GM19328 (cell line): ENCODE measurements around the gene SSBP3.
"Not testable (repeated sequence)": the region's sequence is repeated elsewhere in the genome, so short reads cannot be mapped to it uniquely, and the experiment has no call there.

Source experiments
- ATAC-seq: cut with Tn5 transposase; IDR thresholded peaks from one replicate; pipeline ENCODE4 v1.9.1; 2021; ENCODE audit warnings: mild to moderate bottlenecking, moderate library complexity; ENCODE audit not compliant: unreplicated experiment

The SSBP3 gene

GRCh38 chr1:54228638-54229079 lies 177.5 kb downstream of the SSBP3 start:
- no peak for ATAC-seq

DNA sequence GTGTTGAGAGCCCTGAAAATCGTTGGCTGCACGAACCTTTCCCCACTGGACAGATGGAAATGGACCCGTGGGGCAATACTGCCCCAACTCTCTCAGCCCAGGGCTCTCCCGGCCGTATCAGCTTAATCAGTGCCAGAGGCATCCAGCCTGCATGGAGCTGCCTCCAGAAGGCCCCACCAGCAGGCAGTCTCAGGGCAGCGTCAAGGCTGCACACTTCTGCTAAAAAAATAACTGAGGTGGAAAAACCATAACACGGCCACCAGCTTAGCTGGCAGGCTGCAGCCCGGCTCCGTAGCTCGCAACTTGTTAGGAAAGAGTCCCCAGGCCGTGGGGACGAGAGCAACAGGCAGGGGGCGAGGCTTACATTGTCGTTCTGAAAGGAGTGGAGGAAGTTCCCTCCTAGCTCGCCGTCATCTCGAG lies 178.3 kb downstream of the SSBP3 start:
- ATAC-seq: no peak

DNA sequence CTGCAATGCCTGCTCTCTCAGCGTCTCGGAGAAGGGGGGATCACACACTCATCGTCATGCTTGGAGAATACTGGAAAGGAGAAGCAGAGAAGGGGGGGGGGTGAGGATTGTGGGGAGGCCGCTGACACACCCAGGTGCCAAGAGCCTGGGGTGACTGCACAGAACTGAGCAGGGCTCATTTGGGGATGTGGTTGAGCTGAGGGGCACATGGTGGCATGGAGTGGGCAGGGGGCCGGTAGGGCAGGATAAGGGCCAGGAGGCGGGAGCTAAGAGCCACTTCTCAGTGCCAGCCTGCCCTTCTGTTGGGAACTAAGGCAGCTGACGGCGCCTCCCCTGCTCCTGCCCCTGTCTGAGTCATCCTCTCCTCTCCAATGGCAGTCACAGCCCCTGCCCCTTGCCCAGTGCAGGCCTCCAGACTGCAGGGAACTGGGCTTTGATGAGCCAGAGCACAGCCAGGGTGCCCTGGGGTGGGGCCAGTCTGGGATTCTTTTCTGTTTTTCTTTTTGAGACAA lies 179.0 kb downstream of the SSBP3 start:
- ATAC-seq: no peak

DNA sequence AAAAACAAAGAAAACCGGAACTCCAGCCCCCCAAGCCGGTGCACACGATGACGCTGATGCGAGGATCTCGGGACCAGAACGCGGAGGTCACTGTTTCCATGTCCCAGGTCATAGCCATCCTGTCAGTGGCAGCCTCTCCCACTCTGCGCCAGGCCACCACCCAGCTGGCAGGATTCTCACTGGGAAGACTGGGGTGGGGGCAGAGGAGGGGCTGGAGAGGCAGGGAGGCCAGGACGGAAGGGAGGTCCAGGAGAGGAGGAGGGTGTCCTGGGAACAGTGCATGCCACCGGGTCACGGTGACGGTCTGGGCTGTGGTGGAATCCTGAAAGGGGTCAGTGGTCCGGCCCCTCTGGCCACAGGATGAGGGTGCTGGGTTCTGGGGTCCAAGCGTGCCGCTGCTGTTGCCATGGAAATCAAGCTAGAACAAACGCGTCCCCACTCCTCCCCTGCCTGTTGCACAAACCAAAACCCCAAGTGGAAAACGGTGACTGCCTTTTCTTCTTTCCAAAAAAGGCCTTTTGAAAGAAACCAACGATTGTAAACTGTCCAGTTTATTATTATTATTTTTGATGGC lies 180.1 kb downstream of the SSBP3 start:
- ATAC-seq: no peak

- ATAC-seq: no peak
Measured at GRCh38 chr1:54225378-54225777, 180.8 kb downstream of the SSBP3 start.

DNA sequence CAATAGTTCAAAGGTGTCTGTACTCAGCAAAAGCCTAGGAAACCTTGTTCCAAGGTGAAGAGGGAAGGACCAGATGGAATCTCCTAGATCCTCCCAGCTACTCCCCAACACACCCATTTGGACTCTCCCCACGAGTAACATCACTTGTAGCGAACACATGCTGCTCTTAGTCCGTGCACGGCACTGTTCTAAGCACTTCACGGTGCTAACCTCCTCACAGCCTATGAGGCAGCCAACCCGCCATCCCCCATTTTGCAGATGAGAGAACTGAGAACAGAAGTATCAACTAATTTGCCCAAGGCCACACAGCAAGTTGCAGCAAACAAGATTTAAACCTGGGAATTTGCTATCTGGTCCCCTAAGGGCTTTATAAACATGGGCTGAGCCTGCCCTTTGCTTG lies 182.0 kb downstream of the SSBP3 start:
- ATAC-seq: no peak

DNA sequence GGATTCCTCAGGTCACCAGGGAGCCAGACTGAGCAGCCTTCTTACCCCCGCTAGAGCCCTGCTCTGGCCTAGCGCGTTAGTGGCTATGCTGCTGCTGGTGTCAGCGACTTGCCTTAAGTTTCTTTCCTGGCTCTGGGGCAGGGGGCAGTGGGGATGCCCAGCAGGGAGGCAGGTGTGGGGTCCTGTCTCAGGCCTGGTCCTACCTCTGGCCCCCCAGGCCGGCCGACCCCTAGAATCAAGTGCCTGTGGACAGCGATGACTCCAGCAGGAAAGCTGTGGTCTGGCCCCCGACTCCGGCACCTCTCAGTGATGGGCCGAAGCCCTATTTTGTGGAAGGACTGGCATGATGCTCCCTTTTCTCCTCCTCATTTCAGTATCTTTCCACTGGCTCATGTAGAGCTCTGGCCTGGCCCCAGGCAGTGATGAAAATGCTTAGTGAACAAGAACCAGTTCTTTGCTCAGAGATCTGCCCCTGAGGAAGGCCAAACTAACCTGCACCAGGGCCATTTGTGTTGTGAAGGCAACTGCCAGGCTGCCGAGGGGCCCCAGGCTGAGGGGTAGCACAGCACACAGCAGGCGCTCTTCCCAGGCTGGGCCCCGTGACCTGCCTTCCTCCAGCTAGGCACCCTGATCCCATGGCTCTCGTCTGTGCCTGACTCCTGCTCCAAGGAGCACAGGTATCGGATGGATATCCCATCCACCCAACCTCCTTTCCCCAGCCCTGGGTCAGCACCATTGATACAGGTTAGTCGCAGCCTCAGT lies 182.6 kb downstream of the SSBP3 start:
- ATAC-seq: no peak

DNA sequence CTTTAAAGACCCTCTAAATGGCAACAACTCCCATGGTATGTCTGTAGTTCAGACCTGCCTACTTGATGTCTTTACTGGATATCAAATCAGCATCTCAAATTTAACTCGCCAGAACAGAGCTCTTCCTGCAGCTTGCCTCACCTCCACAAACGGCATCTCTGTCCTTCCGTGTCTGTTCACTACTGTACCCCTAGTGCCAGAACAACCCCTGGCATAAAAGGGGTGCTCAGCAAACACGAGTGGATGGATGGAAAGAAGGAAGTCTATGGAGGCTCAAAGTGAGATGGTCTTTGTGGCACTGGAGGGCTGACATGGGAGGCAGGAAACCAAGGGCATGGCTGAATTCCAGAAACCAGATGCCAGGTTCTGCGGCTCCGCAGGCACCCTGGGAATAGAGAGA lies 183.5 kb downstream of the SSBP3 start:
- no peak for ATAC-seq

GRCh38 chr1:54221867-54222484 lies 184.2 kb downstream of the SSBP3 start:
- no peak for ATAC-seq

- ATAC-seq: no peak
Measured at GRCh38 chr1:54221113-54221834, 184.9 kb downstream of the SSBP3 start.

DNA sequence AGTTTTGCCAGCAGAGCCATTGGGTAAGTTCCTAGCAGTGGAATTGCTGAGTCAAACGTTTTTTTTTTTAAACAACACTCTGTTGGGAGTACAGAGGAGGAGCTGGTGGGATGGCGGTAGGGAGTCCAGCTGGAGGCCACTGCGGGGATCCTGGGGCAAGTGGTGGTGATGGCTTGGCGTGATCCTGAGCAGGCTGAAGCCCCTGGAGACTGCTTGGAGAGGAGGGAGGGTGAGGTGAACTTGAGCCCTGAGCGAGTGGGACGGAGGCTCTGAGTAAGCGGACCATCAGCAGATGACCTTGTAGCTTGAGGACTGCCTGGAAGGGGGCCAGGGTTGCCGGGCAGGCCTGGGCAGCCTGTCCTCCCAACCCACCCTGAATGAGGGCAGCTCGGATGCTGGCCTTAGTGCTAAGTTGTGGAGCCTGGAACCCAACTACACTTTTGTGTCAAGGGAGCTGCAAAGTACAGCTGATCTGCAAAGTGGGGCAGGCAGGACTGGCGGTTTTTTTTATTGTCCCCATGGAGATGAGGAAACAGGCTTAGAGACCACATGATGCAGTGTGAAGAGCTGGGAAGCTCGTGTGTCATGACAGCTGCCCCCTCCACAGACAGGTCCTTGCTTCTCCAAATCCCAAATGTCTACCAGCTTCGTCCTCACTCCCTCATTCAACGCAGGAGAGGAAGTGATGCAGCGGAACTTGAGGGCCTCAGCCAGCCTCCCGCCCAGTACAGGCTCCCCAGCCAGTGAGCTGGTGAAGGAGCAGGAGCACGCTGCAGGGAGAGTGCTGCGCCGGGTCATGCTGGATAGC lies 186.0 kb downstream of the SSBP3 start:
- no peak for ATAC-seq

GRCh38 chr1:54219688-54220003 lies 186.5 kb downstream of the SSBP3 start:
- no peak for ATAC-seq

GRCh38 chr1:54218883-54219687 lies 187.1 kb downstream of the SSBP3 start:
- no peak for ATAC-seq

DNA sequence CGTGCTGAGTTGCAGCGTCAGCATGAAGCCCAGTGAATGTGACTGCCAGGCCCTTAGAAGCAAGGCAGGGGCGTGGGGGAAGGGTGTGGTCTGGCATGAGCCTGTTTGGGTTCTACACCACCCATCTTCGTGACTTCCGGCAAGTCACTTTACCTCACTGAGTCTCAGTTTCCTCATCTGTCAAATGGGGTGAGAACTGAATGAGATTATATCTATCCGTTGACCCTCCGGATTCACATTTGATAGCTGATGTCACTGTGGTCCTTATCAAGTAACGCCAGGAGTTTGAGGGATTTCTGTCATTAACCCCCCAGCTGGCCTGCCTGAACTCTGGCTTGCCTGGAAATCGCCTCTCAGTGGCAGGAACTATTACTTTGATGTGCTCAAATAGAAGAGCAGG lies 190.7 kb downstream of the SSBP3 start:
- no peak for ATAC-seq

DNA sequence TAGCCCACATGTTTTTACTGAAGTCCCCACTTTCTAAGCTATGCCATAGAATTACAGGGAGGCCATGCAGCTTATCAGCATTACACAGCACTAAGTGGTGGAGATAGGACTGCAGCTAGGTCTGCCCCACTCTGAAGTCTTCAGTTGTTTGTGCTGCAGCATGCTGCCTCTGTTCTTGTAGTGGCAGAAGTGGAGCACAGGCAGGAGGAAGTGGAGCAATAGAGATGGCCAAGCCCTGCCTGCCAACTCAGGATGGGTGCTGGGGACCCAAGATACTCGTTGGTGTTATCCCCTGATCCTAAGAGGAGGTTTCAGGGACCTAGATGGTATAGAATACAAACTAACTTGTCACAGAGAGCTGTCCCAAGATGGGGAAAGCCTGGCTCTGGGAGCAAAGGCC lies 193.3 kb downstream of the SSBP3 start:
- ATAC-seq: no peak

DNA sequence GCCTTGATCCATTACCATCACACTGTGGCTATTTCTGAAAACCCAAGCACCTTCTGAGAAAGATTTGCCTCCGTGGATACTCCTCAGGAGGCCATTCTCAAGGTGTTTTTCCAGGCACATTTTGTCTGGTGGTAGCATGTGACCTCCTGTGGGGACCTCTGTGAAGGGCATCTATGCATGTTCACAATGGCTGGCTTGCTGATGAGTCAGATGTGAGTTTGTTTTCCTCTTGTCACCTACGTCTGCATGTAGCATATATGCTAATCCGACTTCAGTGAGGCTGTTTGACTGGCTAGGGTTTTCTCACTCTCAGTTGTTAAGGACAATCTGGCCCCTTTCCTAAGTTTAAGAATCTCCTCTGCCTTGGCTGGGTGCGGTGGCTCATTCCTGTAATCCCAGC lies 198.3 kb downstream of the SSBP3 start:
- ATAC-seq: not testable (repeated sequence)

GRCh38 chr1:54207287-54207686 lies 198.9 kb downstream of the SSBP3 start:
- no peak for ATAC-seq

GRCh38 chr1:54204199-54204598 lies 202.0 kb downstream of the SSBP3 start:
- no peak for ATAC-seq

DNA sequence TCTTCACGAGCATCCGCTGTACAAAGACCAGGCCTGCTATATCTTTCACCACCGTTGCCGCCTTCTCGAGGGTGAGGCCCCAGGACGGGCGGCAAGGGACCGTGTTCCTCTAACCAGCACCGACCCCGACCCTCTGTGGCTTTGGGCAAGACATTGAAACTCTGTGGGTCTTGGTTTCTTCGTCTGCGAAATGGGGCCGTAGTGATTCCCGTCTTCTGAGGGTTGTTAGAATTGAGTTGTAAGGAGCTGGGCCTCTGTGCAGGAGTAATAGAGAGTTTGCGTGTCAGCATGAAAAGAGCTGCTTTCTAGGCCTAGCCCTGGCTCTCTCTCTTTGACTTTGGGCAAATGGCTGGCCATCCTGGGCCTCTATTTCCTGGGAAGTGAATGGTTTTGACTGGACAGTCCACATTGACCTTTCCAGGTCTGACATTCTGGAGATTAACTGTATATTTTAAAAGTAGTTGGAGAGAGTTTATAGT lies 205.6 kb downstream of the SSBP3 start:
- no peak for ATAC-seq
